Activated CD4-positive, alpha-beta T cell treated with anti-CD3 and anti-CD28 coated beads, Interleukin-2, amount 10 ng/mL, durations not matched to agents 7 days and 5 days (primary cell): ENCODE measurements around the gene REV3L. TPM values are rescaled to one million over a fixed set of nuclear protein-coding genes. Genes with fewer than 3 reads are reported as not detected.

ENCODE experiments used
- CTCF ChIA-PET: fragments of 350-600 bp; sonication (Branson Sonifier 250); formaldehyde crosslinking; loops from one replicate; lab custom pipeline; 2021; ENCODE audit warnings: antibody characterized with exemption; lab: Charles Lee
- POLR2A ChIA-PET: fragments of 350-600 bp; sonication (Branson Sonifier 250); formaldehyde crosslinking; loops from one replicate; lab custom pipeline; 2021; ENCODE audit warnings: antibody characterized with exemption; lab: Charles Lee
- DNase-seq: peaks from one replicate; pipeline ENCODE4 v3.0.0-alpha.2; 2020
- H3K27ac Mint-ChIP-seq: one replicate; pipeline ENCODE4 v1.8.0; 2021; ENCODE audit warnings: mild to moderate bottlenecking, moderate library complexity, mixed read lengths
- H3K27me3 Mint-ChIP-seq: one replicate; pipeline ENCODE4 v1.8.0; 2021; ENCODE audit warnings: mixed read lengths
- H3K36me3 Mint-ChIP-seq: one replicate; pipeline ENCODE4 v1.8.0; 2021; ENCODE audit warnings: low read depth, mixed read lengths
- H3K4me1 Mint-ChIP-seq: one replicate; pipeline ENCODE4 v1.8.0; 2021; ENCODE audit warnings: mixed read lengths
- H3K4me3 Mint-ChIP-seq: one replicate; pipeline ENCODE4 v1.8.0; 2021; ENCODE audit warnings: mild to moderate bottlenecking, moderate library complexity, mixed read lengths
- H3K9me3 Mint-ChIP-seq: one replicate; pipeline ENCODE4 v1.8.0; 2021; ENCODE audit warnings: mixed read lengths
- total RNA-seq, 2 experiments: library from RNA; stranded (reverse); gene quantifications; one replicate each; pipeline ENCODE4 v1.2.3, GENCODE V29; 2021

Gene REV3L
- total RNA-seq, 2 experiments from 2014 or later: 26.1 to 38.9 TPM

- peaks cover 9% of the 10 kb centered on the region for H3K36me3 Mint-ChIP-seq
- no peaks in the 10 kb centered on the region for H3K4me1 Mint-ChIP-seq
- ChIA-PET POLR2A (no interaction called here), CTCF (no interaction called here)
- H3K27me3 Mint-ChIP-seq: no peaks in the 10 kb centered on the region
- no peak overlapping the region for H3K27ac Mint-ChIP-seq
- H3K9me3 Mint-ChIP-seq: no peaks in the 10 kb centered on the region
- no peak overlapping the region for H3K4me3 Mint-ChIP-seq
- no peak for DNase-seq
Measured at GRCh38 chr6:111361648-111362047, 121.4 kb downstream of the REV3L start.

GRCh38 chr6:111358454-111358853 is 124.6 kb downstream of the REV3L start:
- Mint-ChIP-seq H3K9me3 (no peaks in the 10 kb centered on the region), H3K4me1 (no peaks in the 10 kb centered on the region), H3K27ac (no peak overlapping the region), H3K27me3 (no peaks in the 10 kb centered on the region), H3K36me3 (peaks cover 11% of the 10 kb centered on the region), H3K4me3 (no peak overlapping the region)
- ChIA-PET CTCF (no interaction called here), POLR2A (no interaction called here)
- DNase-seq: no peak

GRCh38 chr6:111357705-111358104 is 125.3 kb downstream of the REV3L start:
- H3K27ac Mint-ChIP-seq: no peak overlapping the region
- DNase-seq: no peak
- no peak overlapping the region for H3K4me3 Mint-ChIP-seq
- peaks cover 7% of the 10 kb centered on the region for H3K36me3 Mint-ChIP-seq
- ChIA-PET POLR2A (no interaction called here), CTCF (no interaction called here)
- H3K9me3 Mint-ChIP-seq: no peaks in the 10 kb centered on the region
- no peaks in the 10 kb centered on the region for H3K27me3 Mint-ChIP-seq
- no peaks in the 10 kb centered on the region for H3K4me1 Mint-ChIP-seq

- DNase-seq: no peak
- POLR2A ChIA-PET: no interaction called here
- Mint-ChIP-seq H3K9me3 (no peaks in the 10 kb centered on the region), H3K4me3 (no peak overlapping the region), H3K27me3 (no peaks in the 10 kb centered on the region), H3K36me3 (peaks cover 10% of the 10 kb centered on the region), H3K27ac (no peak overlapping the region), H3K4me1 (no peaks in the 10 kb centered on the region)
- CTCF ChIA-PET: no interaction called here
Measured at GRCh38 chr6:111356551-111356950, 126.5 kb downstream of the REV3L start.

GRCh38 chr6:111354758-111355555 is 128.1 kb downstream of the REV3L start:
- no peaks in the 10 kb centered on the region for H3K27me3 Mint-ChIP-seq
- no peak overlapping the region for H3K27ac Mint-ChIP-seq
- DNase-seq: no peak
- ChIA-PET POLR2A (no interaction called here), CTCF (interaction anchor here (1.5 kb wide), 1 partner anchor 13 kb away, joined by 5 read pairs; no protein-coding TSS in a partner anchor)
- peaks cover 12% of the 10 kb centered on the region for H3K36me3 Mint-ChIP-seq
- H3K4me1 Mint-ChIP-seq: no peaks in the 10 kb centered on the region
- H3K4me3 Mint-ChIP-seq: no peak overlapping the region
- H3K9me3 Mint-ChIP-seq: no peaks in the 10 kb centered on the region

- CTCF ChIA-PET: interaction anchor here (1.5 kb wide), 1 partner anchor 12 kb away, joined by 5 read pairs; no protein-coding TSS in a partner anchor
- H3K27ac Mint-ChIP-seq: no peak overlapping the region
- no peak for DNase-seq
Measured at GRCh38 chr6:111353912-111354462, 129.0 kb downstream of the REV3L start.

GRCh38 chr6:111347589-111347988 is 135.4 kb downstream of the REV3L start:
- H3K9me3 Mint-ChIP-seq: no peaks in the 10 kb centered on the region
- ChIA-PET CTCF (interaction anchor here (1.3 kb wide), 1 partner anchor 355 kb away, joined by 3 read pairs; no protein-coding TSS in a partner anchor), POLR2A (no interaction called here)
- peaks cover 15% of the 10 kb centered on the region for H3K36me3 Mint-ChIP-seq
- peaks cover 2% of the 10 kb centered on the region for H3K4me1 Mint-ChIP-seq
- no peak overlapping the region for H3K4me3 Mint-ChIP-seq
- DNase-seq: no peak
- no peaks in the 10 kb centered on the region for H3K27me3 Mint-ChIP-seq
- no peak overlapping the region for H3K27ac Mint-ChIP-seq

More at GRCh38 chr6:111353912-111354462, 129.0 kb downstream of the REV3L start:
- Mint-ChIP-seq H3K4me1 (no peaks in the 10 kb centered on the region), H3K4me3 (no peak overlapping the region), H3K27me3 (no peaks in the 10 kb centered on the region), H3K36me3 (peaks cover 14% of the 10 kb centered on the region), H3K9me3 (no peaks in the 10 kb centered on the region)
- POLR2A ChIA-PET: no interaction called here

- H3K27me3 Mint-ChIP-seq: no peaks in the 10 kb centered on the region
- H3K4me3 Mint-ChIP-seq: no peak overlapping the region
- H3K4me1 Mint-ChIP-seq: peaks cover 12% of the 10 kb centered on the region
- H3K9me3 Mint-ChIP-seq: no peaks in the 10 kb centered on the region
- POLR2A ChIA-PET: no interaction called here
- no peak for DNase-seq
- no peak overlapping the region for H3K27ac Mint-ChIP-seq
- peaks cover 24% of the 10 kb centered on the region for H3K36me3 Mint-ChIP-seq
- CTCF ChIA-PET: no interaction called here
Measured at GRCh38 chr6:111342913-111343312, 140.1 kb downstream of the REV3L start.

GRCh38 chr6:111339294-111339693 is 143.7 kb downstream of the REV3L start:
- Mint-ChIP-seq H3K27me3 (no peaks in the 10 kb centered on the region), H3K4me3 (no peak overlapping the region), H3K36me3 (peaks cover 28% of the 10 kb centered on the region), H3K4me1 (peaks cover 12% of the 10 kb centered on the region), H3K9me3 (no peaks in the 10 kb centered on the region), H3K27ac (no peak overlapping the region)
- POLR2A ChIA-PET: interaction anchor here (0.6 kb wide), 1 partner anchor 80 kb away, joined by 4 read pairs; no protein-coding TSS in a partner anchor
- CTCF ChIA-PET: no interaction called here
- DNase-seq: no peak

- ChIA-PET CTCF (no interaction called here), POLR2A (interaction anchor here (0.6 kb wide), 1 partner anchor 79 kb away, joined by 4 read pairs; no protein-coding TSS in a partner anchor)
- no peak overlapping the region for H3K27ac Mint-ChIP-seq
- peaks cover 26% of the 10 kb centered on the region for H3K36me3 Mint-ChIP-seq
- no peaks in the 10 kb centered on the region for H3K27me3 Mint-ChIP-seq
- no peaks in the 10 kb centered on the region for H3K9me3 Mint-ChIP-seq
- no peak overlapping the region for H3K4me3 Mint-ChIP-seq
- no peak for DNase-seq
- peaks cover 12% of the 10 kb centered on the region for H3K4me1 Mint-ChIP-seq
Measured at GRCh38 chr6:111338843-111339242, 144.2 kb downstream of the REV3L start.

GRCh38 chr6:111337829-111338236 is 145.2 kb downstream of the REV3L start:
- DNase-seq: no peak
- ChIA-PET POLR2A (no interaction called here), CTCF (no interaction called here)
- Mint-ChIP-seq H3K9me3 (no peaks in the 10 kb centered on the region), H3K4me3 (no peak overlapping the region), H3K27ac (no peak overlapping the region), H3K36me3 (peaks cover 28% of the 10 kb centered on the region), H3K4me1 (peaks cover 12% of the 10 kb centered on the region), H3K27me3 (no peaks in the 10 kb centered on the region)

- CTCF ChIA-PET: no interaction called here
- DNase-seq: no peak
- Mint-ChIP-seq H3K27me3 (no peaks in the 10 kb centered on the region), H3K9me3 (no peaks in the 10 kb centered on the region), H3K4me3 (no peak overlapping the region), H3K36me3 (peaks cover 31% of the 10 kb centered on the region), H3K27ac (no peak overlapping the region), H3K4me1 (no peaks in the 10 kb centered on the region)
- POLR2A ChIA-PET: no interaction called here
Measured at GRCh38 chr6:111329882-111330633, 153.0 kb downstream of the REV3L start.

- H3K9me3 Mint-ChIP-seq: no peaks in the 10 kb centered on the region
- no peak overlapping the region for H3K27ac Mint-ChIP-seq
- H3K27me3 Mint-ChIP-seq: no peaks in the 10 kb centered on the region
- no peak for DNase-seq
- peaks cover 27% of the 10 kb centered on the region for H3K36me3 Mint-ChIP-seq
- ChIA-PET CTCF (no interaction called here), POLR2A (no interaction called here)
- H3K4me3 Mint-ChIP-seq: no peak overlapping the region
- no peaks in the 10 kb centered on the region for H3K4me1 Mint-ChIP-seq
Measured at GRCh38 chr6:111326563-111326962, 156.5 kb downstream of the REV3L start.
